WTC11 (cell line): Measurements from ENCODE around the gene CYTH3. TPM values are rescaled to one million over a fixed set of nuclear protein-coding genes. Genes with fewer than 3 reads are reported as not detected.

ENCODE experiments used
- ATAC-seq: fragments of 200-7000 bp; cut with Tn5 transposase; 2 replicates; pipeline ENCODE4 v1.10.0; 2021; ENCODE audit warnings: mild to moderate bottlenecking, moderate library complexity
- CTCF ChIA-PET: fragments of 300-600 bp; sonication (Branson Sonifier 250); formaldehyde crosslinking; loops from one replicate; lab custom pipeline; 2021; ENCODE audit warnings: antibody characterized with exemption; lab: Charles Lee
- POLR2A ChIA-PET: fragments of 350-600 bp; sonication (Branson Sonifier 250); formaldehyde crosslinking; loops from one replicate; lab custom pipeline; 2021; ENCODE audit warnings: antibody characterized with exemption; lab: Charles Lee
- DNase-seq: peaks from one replicate; pipeline ENCODE4 v3.0.0; 2021; ENCODE audit warnings: low spot score
- H3K27ac Mint-ChIP-seq: 2 replicates; pipeline ENCODE4 v1.8.0; 2021; ENCODE audit warnings: mixed read lengths
- H3K27me3 Mint-ChIP-seq: 2 replicates; pipeline ENCODE4 v1.8.0; 2021; ENCODE audit warnings: low read depth, mild to moderate bottlenecking, moderate library complexity, mixed read lengths
- H3K36me3 Mint-ChIP-seq: 2 replicates; pipeline ENCODE4 v1.8.0; 2021; ENCODE audit warnings: mixed read lengths
- H3K4me1 Mint-ChIP-seq: 2 replicates; pipeline ENCODE4 v1.8.0; 2022; ENCODE audit warnings: mixed read lengths
- H3K4me3 Mint-ChIP-seq: 2 replicates; pipeline ENCODE4 v1.8.0; 2021; ENCODE audit warnings: mild to moderate bottlenecking, moderate library complexity, mixed read lengths
- H3K9me3 Mint-ChIP-seq: 2 replicates; pipeline ENCODE4 v1.8.0; 2021; ENCODE audit warnings: mixed read lengths
- EMX1 ChIP-seq: fragments of 250-450 bp; sonication (Bioruptor Pico); IDR thresholded peaks from 2 replicates; pipeline ENCODE4 v1.8.0; 2021; ENCODE audit warnings: mild to moderate bottlenecking
- FOXJ3 ChIP-seq: sonication (generic); formaldehyde crosslinking; IDR thresholded peaks from 2 replicates; pipeline ENCODE4 v1.9.0; 2021; ENCODE audit warnings: missing genetic modification reagents, mild to moderate bottlenecking, borderline replicate concordance
- GABPB1 ChIP-seq: sonication (generic); formaldehyde crosslinking; IDR thresholded peaks from 2 replicates; pipeline ENCODE4 v1.8.1; 2023; ENCODE audit warnings: mild to moderate bottlenecking, missing genetic modification reagents
- JUN ChIP-seq: sonication (generic); formaldehyde crosslinking; IDR thresholded peaks from 2 replicates; pipeline ENCODE4 v1.8.0; 2023; ENCODE audit warnings: mild to moderate bottlenecking, missing genetic modification reagents
- MXD4 ChIP-seq: fragments of 250-450 bp; sonication (Bioruptor Pico); IDR thresholded peaks from 2 replicates; pipeline ENCODE4 v1.8.0; 2021; ENCODE audit warnings: mild to moderate bottlenecking, moderate library complexity, borderline replicate concordance
- OVOL2 ChIP-seq: fragments of 250-450 bp; sonication (Bioruptor Pico); IDR thresholded peaks from 2 replicates; pipeline ENCODE4 v1.9.0; 2021; ENCODE audit warnings: mild to moderate bottlenecking, borderline replicate concordance
- ZNF121 ChIP-seq: sonication (generic); formaldehyde crosslinking; IDR thresholded peaks from 2 replicates; pipeline ENCODE4 v1.8.0; 2023; ENCODE audit warnings: missing genetic modification reagents
- ZNF263 ChIP-seq: sonication (generic); formaldehyde crosslinking; IDR thresholded peaks from 2 replicates; pipeline ENCODE4 v1.8.1; 2022; ENCODE audit warnings: low read depth, mild to moderate bottlenecking, moderate library complexity, missing genetic modification reagents
- total RNA-seq: library from RNA; stranded (reverse); gene quantifications from 3 replicates; pipeline ENCODE4 v1.2.3, GENCODE V29; 2021
- TF ChIP-seq, protein P1 (sequence below): sonication (generic); formaldehyde crosslinking; IDR thresholded peaks from 2 replicates; pipeline ENCODE4 v1.8.1; 2023; ENCODE audit warnings: mild to moderate bottlenecking, missing genetic modification reagents, borderline replicate concordance
- TF ChIP-seq, protein P2 (sequence below): sonication (generic); formaldehyde crosslinking; IDR thresholded peaks from 2 replicates; pipeline ENCODE4 v1.8.1; 2022; ENCODE audit warnings: low read depth, missing genetic modification reagents, borderline replicate concordance
- TF ChIP-seq, protein P3 (sequence below): sonication (generic); formaldehyde crosslinking; IDR thresholded peaks from 2 replicates; pipeline ENCODE4 v1.8.1; 2022; ENCODE audit warnings: low read depth, mild to moderate bottlenecking, moderate library complexity, missing genetic modification reagents, borderline replicate concordance
- TF ChIP-seq, protein P4 (sequence below): sonication (generic); formaldehyde crosslinking; IDR thresholded peaks from 2 replicates; pipeline ENCODE4 v1.8.1; 2022; ENCODE audit warnings: mild to moderate bottlenecking, missing genetic modification reagents, moderate library complexity, borderline replicate concordance
- TF ChIP-seq, protein P5 (sequence below): sonication (generic); formaldehyde crosslinking; IDR thresholded peaks from 2 replicates; pipeline ENCODE4 v1.8.0; 2022; ENCODE audit warnings: mild to moderate bottlenecking, missing genetic modification reagents
- TF ChIP-seq, protein P6 (sequence below): sonication (generic); formaldehyde crosslinking; IDR thresholded peaks from 2 replicates; pipeline ENCODE4 v1.8.0; 2022; ENCODE audit warnings: mild to moderate bottlenecking, missing genetic modification reagents

The CYTH3 gene
- total RNA-seq, 1 experiment from 2014 or later = 13.2 TPM

DNA sequence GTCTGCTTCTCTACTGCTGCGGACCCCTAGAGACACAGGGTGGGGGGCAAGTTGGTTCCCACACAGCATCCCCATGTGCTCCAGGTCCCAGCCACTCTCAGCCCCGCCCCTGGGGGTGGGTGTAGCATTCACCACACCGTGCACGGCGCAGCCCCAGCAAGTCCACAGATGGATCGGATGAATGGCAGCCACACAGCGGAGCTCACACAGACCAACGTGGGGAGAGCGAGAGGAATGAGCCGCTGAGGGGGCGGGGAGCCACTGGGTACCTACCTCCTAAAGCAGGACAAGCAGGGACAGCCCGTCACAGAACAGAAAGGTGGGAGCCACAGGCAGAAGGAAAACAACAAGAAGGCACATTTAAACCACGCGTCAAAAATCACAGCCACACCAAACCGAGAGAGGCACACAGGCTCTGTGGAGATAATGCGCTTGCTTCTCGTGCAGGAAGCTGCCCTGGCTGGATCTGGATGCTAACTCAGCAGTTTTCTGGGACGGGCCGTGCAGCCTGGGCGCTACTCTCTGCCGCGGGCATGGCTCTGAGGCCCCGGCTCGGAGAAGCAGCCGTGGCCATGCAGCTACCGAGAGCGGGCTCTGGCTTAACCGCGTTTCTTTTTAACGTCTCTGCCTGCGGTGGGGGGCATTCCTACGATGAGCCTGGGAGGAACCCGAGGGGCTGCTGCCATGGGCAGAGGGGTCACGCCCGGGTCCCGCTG, 102.5 kb downstream of the CYTH3 start (continued):
- TF ChIP-seq, protein P1, sequence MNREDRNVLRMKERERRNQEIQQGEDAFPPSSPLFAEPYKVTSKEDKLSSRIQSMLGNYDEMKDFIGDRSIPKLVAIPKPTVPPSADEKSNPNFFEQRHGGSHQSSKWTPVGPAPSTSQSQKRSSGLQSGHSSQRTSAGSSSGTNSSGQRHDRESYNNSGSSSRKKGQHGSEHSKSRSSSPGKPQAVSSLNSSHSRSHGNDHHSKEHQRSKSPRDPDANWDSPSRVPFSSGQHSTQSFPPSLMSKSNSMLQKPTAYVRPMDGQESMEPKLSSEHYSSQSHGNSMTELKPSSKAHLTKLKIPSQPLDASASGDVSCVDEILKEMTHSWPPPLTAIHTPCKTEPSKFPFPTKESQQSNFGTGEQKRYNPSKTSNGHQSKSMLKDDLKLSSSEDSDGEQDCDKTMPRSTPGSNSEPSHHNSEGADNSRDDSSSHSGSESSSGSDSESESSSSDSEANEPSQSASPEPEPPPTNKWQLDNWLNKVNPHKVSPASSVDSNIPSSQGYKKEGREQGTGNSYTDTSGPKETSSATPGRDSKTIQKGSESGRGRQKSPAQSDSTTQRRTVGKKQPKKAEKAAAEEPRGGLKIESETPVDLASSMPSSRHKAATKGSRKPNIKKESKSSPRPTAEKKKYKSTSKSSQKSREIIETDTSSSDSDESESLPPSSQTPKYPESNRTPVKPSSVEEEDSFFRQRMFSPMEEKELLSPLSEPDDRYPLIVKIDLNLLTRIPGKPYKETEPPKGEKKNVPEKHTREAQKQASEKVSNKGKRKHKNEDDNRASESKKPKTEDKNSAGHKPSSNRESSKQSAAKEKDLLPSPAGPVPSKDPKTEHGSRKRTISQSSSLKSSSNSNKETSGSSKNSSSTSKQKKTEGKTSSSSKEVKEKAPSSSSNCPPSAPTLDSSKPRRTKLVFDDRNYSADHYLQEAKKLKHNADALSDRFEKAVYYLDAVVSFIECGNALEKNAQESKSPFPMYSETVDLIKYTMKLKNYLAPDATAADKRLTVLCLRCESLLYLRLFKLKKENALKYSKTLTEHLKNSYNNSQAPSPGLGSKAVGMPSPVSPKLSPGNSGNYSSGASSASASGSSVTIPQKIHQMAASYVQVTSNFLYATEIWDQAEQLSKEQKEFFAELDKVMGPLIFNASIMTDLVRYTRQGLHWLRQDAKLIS (CRISPR knock-in tag) = no peak
- TF ChIP-seq OVOL2 (CRISPR knock-in tag) = no peak

DNA sequence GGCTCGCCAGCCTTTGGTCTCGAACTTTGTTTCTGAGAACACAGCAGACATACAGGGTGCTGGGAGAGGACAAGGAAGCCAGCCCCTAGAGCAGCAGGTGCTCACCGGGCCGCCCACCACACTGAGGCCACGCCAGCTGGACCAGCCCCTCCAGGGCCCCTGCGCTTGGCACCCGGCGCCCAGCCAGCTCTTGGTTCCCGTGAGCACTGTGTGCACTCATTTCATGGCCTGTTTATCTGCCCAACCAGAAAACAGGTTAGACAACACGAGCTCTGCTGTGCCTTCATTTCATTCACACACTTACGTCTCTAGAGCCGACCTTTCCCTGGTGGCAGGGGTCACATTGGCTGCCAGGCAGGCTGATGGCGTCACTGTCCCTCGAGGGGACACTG, 104.0 kb downstream of the CYTH3 start:
- Mint-ChIP-seq H3K36me3 (0 out of 2 replicates have a peak, but pooled peaks cover 3% of the 10 kb centered on the region), H3K4me1 (peaks cover 29% of the 10 kb centered on the region), H3K27me3 (no peaks in the 10 kb centered on the region), H3K4me3 (no peak overlapping the region), H3K9me3 (no peaks in the 10 kb centered on the region), H3K27ac (peak overlapping the region; percentile 86)
- DNase-seq (no peak), ATAC-seq (no peak)
- POLR2A ChIA-PET = no interaction called here
- CTCF ChIA-PET = interaction anchor here (1.8 kb wide), 1 partner anchor 8 kb away, joined by 5 read pairs; no protein-coding TSS in a partner anchor
- no peak for TF ChIP-seq GABPB1 (CRISPR knock-in tag)
- no peak for TF ChIP-seq MXD4 (CRISPR knock-in tag)
- no peak for TF ChIP-seq ZNF263 (CRISPR knock-in tag)
- TF ChIP-seq EMX1 (CRISPR knock-in tag) = no peak
- TF ChIP-seq, protein P2, sequence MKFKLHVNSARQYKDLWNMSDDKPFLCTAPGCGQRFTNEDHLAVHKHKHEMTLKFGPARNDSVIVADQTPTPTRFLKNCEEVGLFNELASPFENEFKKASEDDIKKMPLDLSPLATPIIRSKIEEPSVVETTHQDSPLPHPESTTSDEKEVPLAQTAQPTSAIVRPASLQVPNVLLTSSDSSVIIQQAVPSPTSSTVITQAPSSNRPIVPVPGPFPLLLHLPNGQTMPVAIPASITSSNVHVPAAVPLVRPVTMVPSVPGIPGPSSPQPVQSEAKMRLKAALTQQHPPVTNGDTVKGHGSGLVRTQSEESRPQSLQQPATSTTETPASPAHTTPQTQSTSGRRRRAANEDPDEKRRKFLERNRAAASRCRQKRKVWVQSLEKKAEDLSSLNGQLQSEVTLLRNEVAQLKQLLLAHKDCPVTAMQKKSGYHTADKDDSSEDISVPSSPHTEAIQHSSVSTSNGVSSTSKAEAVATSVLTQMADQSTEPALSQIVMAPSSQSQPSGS (CRISPR knock-in tag) = no peak
- TF ChIP-seq, protein P3, sequence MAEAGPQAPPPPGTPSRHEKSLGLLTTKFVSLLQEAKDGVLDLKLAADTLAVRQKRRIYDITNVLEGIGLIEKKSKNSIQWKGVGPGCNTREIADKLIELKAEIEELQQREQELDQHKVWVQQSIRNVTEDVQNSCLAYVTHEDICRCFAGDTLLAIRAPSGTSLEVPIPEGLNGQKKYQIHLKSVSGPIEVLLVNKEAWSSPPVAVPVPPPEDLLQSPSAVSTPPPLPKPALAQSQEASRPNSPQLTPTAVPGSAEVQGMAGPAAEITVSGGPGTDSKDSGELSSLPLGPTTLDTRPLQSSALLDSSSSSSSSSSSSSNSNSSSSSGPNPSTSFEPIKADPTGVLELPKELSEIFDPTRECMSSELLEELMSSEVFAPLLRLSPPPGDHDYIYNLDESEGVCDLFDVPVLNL = no peak
- TF ChIP-seq ZNF121 (CRISPR knock-in tag) = no peak
- TF ChIP-seq, protein P4, sequence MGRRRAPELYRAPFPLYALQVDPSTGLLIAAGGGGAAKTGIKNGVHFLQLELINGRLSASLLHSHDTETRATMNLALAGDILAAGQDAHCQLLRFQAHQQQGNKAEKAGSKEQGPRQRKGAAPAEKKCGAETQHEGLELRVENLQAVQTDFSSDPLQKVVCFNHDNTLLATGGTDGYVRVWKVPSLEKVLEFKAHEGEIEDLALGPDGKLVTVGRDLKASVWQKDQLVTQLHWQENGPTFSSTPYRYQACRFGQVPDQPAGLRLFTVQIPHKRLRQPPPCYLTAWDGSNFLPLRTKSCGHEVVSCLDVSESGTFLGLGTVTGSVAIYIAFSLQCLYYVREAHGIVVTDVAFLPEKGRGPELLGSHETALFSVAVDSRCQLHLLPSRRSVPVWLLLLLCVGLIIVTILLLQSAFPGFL (CRISPR knock-in tag) = no peak
- TF ChIP-seq, protein P5, sequence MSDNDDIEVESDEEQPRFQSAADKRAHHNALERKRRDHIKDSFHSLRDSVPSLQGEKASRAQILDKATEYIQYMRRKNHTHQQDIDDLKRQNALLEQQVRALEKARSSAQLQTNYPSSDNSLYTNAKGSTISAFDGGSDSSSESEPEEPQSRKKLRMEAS (CRISPR knock-in tag) = no peak

DNA sequence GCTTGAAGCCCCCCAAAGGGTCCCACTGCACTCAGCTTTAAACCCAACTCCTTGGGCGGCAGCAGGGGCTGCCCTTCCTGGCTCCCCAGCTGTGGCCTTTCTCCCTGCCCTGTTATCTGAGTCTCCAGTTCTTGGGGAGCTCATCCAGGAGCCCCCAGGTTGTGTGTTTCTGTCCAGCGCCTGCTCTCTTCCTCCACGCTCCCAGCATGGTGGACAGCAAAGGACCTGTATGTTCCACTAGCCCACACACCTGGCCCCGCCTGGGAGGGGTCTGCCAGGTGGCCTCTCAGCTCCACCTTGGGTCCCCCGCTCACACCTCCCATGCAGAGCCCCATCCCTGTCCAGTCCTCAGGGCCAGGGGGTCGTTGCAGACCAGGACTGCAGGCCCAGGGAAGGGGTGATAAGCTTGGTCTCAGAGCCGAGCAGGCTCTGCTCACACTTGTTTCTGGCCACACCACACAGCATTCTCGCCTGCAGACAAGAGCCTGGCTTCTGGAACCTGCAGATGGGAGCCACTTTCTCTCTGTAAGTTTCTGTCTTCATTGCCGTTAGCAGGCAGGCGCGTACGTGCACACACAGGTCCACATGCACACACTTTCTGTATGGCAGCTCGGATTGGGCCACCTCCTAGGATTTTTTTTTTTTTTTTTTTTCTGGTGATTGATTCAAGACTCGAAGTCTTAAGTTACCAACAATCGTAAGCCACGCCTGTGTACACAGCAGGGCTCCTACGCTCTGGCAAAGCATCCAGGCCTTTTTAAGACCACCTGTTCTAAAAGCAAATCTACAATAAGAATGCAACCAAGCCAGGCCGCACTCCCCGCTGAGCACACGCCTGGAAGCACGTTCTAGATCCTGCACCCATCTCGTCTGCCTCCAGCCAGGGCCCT, 104.6 kb downstream of the CYTH3 start:
- TF ChIP-seq, protein P6, sequence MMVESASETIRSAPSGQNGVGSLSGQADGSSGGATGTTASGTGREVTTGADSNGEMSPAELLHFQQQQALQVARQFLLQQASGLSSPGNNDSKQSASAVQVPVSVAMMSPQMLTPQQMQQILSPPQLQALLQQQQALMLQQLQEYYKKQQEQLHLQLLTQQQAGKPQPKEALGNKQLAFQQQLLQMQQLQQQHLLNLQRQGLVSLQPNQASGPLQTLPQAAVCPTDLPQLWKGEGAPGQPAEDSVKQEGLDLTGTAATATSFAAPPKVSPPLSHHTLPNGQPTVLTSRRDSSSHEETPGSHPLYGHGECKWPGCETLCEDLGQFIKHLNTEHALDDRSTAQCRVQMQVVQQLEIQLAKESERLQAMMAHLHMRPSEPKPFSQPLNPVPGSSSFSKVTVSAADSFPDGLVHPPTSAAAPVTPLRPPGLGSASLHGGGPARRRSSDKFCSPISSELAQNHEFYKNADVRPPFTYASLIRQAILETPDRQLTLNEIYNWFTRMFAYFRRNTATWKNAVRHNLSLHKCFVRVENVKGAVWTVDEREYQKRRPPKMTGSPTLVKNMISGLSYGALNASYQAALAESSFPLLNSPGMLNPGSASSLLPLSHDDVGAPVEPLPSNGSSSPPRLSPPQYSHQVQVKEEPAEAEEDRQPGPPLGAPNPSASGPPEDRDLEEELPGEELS = no peak
- TF ChIP-seq GABPB1 (CRISPR knock-in tag) = no peak
- no peak for TF ChIP-seq OVOL2 (CRISPR knock-in tag)
- TF ChIP-seq FOXJ3 = no peak
- TF ChIP-seq JUN (CRISPR knock-in tag) = no peak
- peak overlapping the region; percentile 80 for H3K27ac Mint-ChIP-seq
- peaks cover 5% of the 10 kb centered on the region; the same call in 1 of the 2 replicates for H3K36me3 Mint-ChIP-seq
- no peaks in the 10 kb centered on the region for H3K27me3 Mint-ChIP-seq
- CTCF ChIA-PET = interaction anchor here (1.8 kb wide), 1 partner anchor 8 kb away, joined by 5 read pairs; no protein-coding TSS in a partner anchor
- H3K4me1 Mint-ChIP-seq = peaks cover 26% of the 10 kb centered on the region
- DNase-seq (no peak), ATAC-seq (no peak)
- no peak overlapping the region for H3K4me3 Mint-ChIP-seq
- POLR2A ChIA-PET = no interaction called here
- no peaks in the 10 kb centered on the region for H3K9me3 Mint-ChIP-seq
